Thymus (tissue), 11 donors: ENCODE data around the gene ZNF778. TPM values are rescaled to one million over a fixed set of nuclear protein-coding genes. Genes with fewer than 3 reads are reported as not detected.
"Not testable (repeated sequence)": the region's sequence is repeated elsewhere in the genome, so short reads cannot be mapped to it uniquely, and the experiment has no call there.

Experiments used
- DNase-seq, 9 donors: peaks; one replicate each; pipeline ENCODE4 v3.0.0-alpha.2; 2013; ENCODE audit warnings: low spot score in 9 of 9, low read depth in 6 of 9, missing footprints in 1 of 9
- H3K27ac ChIP-seq, 2 donors: one replicate each; pipeline ENCODE4 v1.5.1; 2013; ENCODE audit warnings: control low read depth in 1 of 2, low read depth in 1 of 2, low read length in 1 of 2, mild to moderate bottlenecking in 1 of 2, moderate library complexity in 1 of 2
- H3K27me3 ChIP-seq, 2 donors: one replicate each; pipeline ENCODE4 v1.5.1; 2013; ENCODE audit warnings: low read length in 1 of 2; ENCODE audit not compliant: control insufficient read depth in 2 of 2, insufficient read depth in 1 of 2
- H3K36me3 ChIP-seq, 2 donors: one replicate each; pipeline ENCODE4 v1.5.1; 2013; ENCODE audit warnings: low read length in 1 of 2, mild to moderate bottlenecking in 1 of 2, moderate library complexity in 1 of 2; ENCODE audit not compliant: control insufficient read depth in 2 of 2, insufficient read depth in 2 of 2
- H3K4me1 ChIP-seq, 2 donors: one replicate each; pipeline ENCODE4 v1.5.1; 2013; ENCODE audit warnings: low read length in 2 of 2; ENCODE audit not compliant: control insufficient read depth in 2 of 2, insufficient read depth in 2 of 2
- H3K4me3 ChIP-seq, 2 donors: one replicate each; pipeline ENCODE4 v1.5.1; 2013; ENCODE audit warnings: low read length in 2 of 2, control low read depth in 1 of 2, mild to moderate bottlenecking in 1 of 2
- H3K9me3 ChIP-seq, 2 donors: one replicate each; pipeline ENCODE4 v1.5.1; 2013; ENCODE audit warnings: low read length in 1 of 2, mild to moderate bottlenecking in 1 of 2; ENCODE audit not compliant: control insufficient read depth in 2 of 2, insufficient read depth in 1 of 2
- WGBS: extraction: QIAGEN DNeasy Blood & Tissue Kit; methylation state at CpG from one replicate; pipeline ENCODE4 v1.1.7; 2013; 5-methylcytosine and 5-hydroxymethylcytosine counted together
- polyA plus RNA-seq: library from polyadenylated mRNA; stranded (reverse); fragments of 200-250 nt; gene quantifications from one replicate; pipeline ENCODE4 v1.2.3, GENCODE V29; 2013
- total RNA-seq: library from RNA; stranded (reverse); fragments of 120-200 nt; gene quantifications from one replicate; pipeline ENCODE4 v1.2.4, GENCODE V29; 2013
- donor health status: healthy.

ZNF778 gene
- total and polyA plus RNA-seq, 2 donors, result 2.4 to 2.9 TPM

DNA sequence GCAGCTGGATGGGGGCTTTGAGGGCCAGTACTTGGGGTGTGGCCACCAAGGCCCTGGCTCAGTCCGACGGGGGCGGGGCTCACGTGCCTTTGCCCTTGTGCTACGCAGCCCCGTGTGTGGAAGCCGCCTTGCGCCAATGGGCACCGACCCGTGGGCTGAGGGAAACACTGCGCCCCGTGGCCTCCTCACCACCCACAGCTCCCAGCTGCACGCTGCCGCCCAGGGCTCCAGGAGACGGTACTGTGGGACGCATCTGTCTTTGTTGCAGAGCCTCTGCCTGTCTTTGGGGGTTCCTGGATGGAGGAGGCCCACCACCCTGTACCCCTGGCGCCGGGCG, 38.4 kb upstream of the ZNF778 start:
- Histone ChIP-seq H3K27ac (no peak overlapping the region), H3K9me3 (no peaks in the 10 kb centered on the region), H3K4me1 (no peaks in the 10 kb centered on the region), H3K27me3 (peaks cover 0 to 52% of the 10 kb centered on the region in 2 donors), H3K4me3 (no peak overlapping the region), H3K36me3 (no peaks in the 10 kb centered on the region)
- DNase-seq, result no peak
- 96% methylated on average over 19 of the region's 19 CpGs for WGBS

DNA sequence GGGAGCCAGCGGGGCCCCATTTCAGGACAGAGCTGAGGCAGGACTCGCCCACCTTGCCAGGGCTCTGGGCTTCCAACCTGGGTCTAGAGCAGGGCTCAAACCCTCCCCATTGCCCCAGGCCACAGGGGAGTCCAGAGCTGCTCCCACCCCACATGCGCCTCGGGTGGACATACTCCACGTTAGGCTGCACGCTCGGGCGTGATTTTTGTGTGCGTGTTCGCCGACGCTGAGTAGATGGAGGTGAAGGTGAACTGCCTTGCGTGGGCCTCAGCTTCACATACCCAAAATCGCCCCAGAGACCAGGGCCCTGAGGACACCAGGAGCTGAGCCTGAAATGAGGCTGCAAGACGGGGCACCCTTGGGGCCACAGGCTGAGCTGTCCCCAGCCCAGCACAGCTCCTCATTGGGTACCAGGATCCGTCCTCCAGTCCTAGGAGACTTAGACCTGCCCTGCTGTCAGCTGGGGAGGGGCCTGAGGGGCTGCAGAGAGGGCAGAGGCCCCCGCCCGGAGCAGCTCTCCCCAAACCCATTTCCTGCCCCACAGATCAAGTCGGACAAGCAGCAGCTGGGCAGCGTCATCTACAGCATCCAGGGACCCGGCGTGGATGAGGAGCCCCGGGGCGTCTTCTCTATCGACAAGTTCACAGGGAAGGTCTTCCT, 37.7 kb upstream of the ZNF778 start:
- 96% methylated on average over 25 of the region's 25 CpGs for WGBS
- peaks cover 0 to 52% of the 10 kb centered on the region in 2 donors for H3K27me3 ChIP-seq
- no peak for DNase-seq

DNA sequence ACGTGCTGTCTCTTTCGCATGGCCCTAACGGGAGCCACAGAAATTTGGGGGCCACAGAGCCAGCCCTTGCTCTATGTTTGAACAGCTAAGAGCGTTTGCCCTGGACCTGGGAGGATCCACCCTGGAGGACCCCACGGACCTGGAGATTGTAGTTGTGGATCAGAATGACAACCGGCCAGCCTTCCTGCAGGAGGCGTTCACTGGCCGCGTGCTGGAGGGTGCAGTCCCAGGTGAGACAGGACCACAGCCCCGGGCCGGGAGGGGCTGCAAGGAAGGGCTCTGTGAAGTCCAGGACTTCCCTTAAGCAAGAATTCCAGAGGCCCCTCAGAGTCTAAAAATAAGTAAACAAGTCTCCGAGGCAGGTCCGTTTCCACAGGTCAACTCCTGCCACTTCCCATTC, 34.0 kb upstream of the ZNF778 start:
- no peaks in the 10 kb centered on the region for H3K4me1 ChIP-seq
- no peak overlapping the region for H3K4me3 ChIP-seq
- 75% methylated on average over 13 of the region's 13 CpGs for WGBS
- peaks cover 1 to 5% of the 10 kb centered on the region in 2 donors for H3K9me3 ChIP-seq
- peaks cover 0 to 40% of the 10 kb centered on the region in 2 donors for H3K27me3 ChIP-seq
- DNase-seq, result no peak
- H3K36me3 ChIP-seq, result no peaks in the 10 kb centered on the region
- no peak overlapping the region for H3K27ac ChIP-seq

More for the DNA sequence above, 37.7 kb upstream of the ZNF778 start:
- Histone ChIP-seq H3K9me3 (no peaks in the 10 kb centered on the region), H3K4me3 (no peak overlapping the region), H3K36me3 (no peaks in the 10 kb centered on the region), H3K27ac (no peak overlapping the region), H3K4me1 (no peaks in the 10 kb centered on the region)

- peaks cover 0 to 37% of the 10 kb centered on the region in 2 donors for H3K27me3 ChIP-seq
- no peaks in the 10 kb centered on the region for H3K4me1 ChIP-seq
- DNase-seq, result no peak
- H3K27ac ChIP-seq, result no peak overlapping the region
- no peaks in the 10 kb centered on the region for H3K36me3 ChIP-seq
- no peak overlapping the region for H3K4me3 ChIP-seq
- WGBS, result 89% methylated on average over 26 of the region's 26 CpGs
- peaks cover 1 to 5% of the 10 kb centered on the region in 2 donors for H3K9me3 ChIP-seq
These were observed 33.4 kb upstream of the ZNF778 start for GRCh38 chr16:89183975-89184676.

- H3K9me3 ChIP-seq, result peaks cover 1 to 5% of the 10 kb centered on the region in 2 donors
- H3K27me3 ChIP-seq, result peaks cover 0 to 38% of the 10 kb centered on the region in 2 donors
- no peaks in the 10 kb centered on the region for H3K4me1 ChIP-seq
- no peak overlapping the region for H3K27ac ChIP-seq
- DNase-seq, result no peak
- H3K36me3 ChIP-seq, result no peaks in the 10 kb centered on the region
- H3K4me3 ChIP-seq, result no peak overlapping the region
- 92% methylated on average over 9 of the region's 9 CpGs for WGBS
These were observed 32.9 kb upstream of the ZNF778 start for GRCh38 chr16:89184677-89184932.

- H3K27me3 ChIP-seq, result peaks cover 0 to 39% of the 10 kb centered on the region in 2 donors
- H3K27ac ChIP-seq, result no peak overlapping the region
- H3K36me3 ChIP-seq, result no peaks in the 10 kb centered on the region
- DNase-seq, result no peak
- no peak overlapping the region for H3K4me3 ChIP-seq
- H3K4me1 ChIP-seq, result no peaks in the 10 kb centered on the region
- WGBS, result 86% methylated on average over 48 of the region's 48 CpGs
- peaks cover 1 to 5% of the 10 kb centered on the region in 2 donors for H3K9me3 ChIP-seq
These were observed 32.3 kb upstream of the ZNF778 start for GRCh38 chr16:89184933-89185794.

DNA sequence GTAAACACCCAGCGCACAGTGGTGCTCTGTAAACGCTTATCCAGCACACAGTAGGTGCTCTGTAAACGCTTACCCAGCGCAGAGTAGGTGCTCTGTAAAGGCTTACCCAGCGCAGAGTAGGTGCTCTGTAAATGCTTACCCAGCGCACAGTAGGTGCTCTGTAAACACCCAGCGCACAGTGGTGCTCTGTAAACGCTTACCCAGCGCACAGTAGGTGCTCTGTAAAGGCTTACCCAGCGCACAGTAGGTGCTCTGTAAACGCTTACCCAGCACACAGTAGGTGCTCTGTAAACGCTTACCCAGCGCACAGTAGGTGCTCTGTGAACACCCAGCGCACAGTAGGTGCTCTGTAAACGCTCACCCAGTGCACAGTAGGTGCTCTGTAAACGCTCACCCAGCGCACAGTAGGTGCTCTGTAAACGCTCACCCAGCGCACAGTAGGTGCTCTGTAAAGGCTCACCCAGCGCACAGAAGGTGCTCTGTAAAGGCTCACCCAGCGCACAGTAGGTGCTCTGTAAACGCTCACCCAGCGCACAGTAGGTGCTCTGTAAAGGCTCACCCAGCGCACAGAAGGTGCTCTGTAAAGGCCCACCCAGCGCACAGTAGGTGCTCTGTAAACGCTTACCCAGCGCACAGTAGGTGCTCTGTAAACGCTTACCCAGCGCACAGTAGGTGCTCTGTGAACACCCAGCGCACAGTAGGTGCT, 31.5 kb upstream of the ZNF778 start:
- not testable (repeated sequence) for H3K36me3 ChIP-seq, H3K4me3 ChIP-seq, H3K27ac ChIP-seq, DNase-seq, H3K4me1 ChIP-seq, H3K9me3 ChIP-seq
- H3K27me3 ChIP-seq, result peaks cover 4 to 44% of the 10 kb centered on the region in 2 donors
- 96% methylated on average over 30 of the region's 30 CpGs for WGBS

GRCh38 chr16:89186593-89187031, 30.9 kb upstream of the ZNF778 start:
- H3K27ac ChIP-seq, H3K36me3 ChIP-seq, H3K4me3 ChIP-seq, DNase-seq, H3K4me1 ChIP-seq, H3K9me3 ChIP-seq: not testable (repeated sequence)
- H3K27me3 ChIP-seq, result peaks cover 9 to 50% of the 10 kb centered on the region in 2 donors
- 94% methylated on average over 20 of the region's 20 CpGs for WGBS
